Measurements from ENCODE around the gene NID1. TPM values are rescaled to one million over a fixed set of nuclear protein-coding genes. Genes with fewer than 3 reads are reported as not detected.

Gene NID1
- total RNA-seq, 2 donors from 2014 or later, result 28.5 to 58.0 TPM

DNA sequence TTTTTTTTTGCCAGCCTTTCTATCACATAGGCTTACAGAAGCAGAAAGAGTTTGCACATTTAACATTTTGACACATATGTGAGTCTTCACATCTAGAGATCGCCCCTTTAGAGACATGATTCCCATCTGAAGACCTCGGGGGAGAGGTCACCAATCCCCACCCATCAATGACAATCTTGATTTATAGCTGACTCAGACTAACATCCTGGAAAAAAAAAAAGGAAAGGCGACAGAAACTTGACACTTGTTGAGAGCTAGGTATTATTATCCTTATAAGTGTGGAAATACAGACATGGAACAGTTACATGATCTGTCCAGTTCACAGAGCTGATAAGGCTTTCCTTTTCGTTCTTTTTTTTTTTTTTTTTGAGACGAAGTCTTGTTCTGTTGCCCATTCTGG lies 28.0 kb upstream of the NID1 start:
- Histone ChIP-seq H3K9me3 (no peaks in the 10 kb centered on the region), H3K27ac (no peak overlapping the region), H3K36me3 (replicated peaks in 1 of 2; ENCODE audit: insufficient read depth in 1 of 2, low read depth in 2 of 2) (no peaks in the 10 kb centered on the region), H3K4me1 (no peaks in the 10 kb centered on the region), H3K4me3 (no peak overlapping the region), H3K27me3 (no peaks in the 10 kb centered on the region)
- no peak for ATAC-seq
- WGBS, 2 donors, result 37 to 48% methylated on average over 5 of the region's 5 CpGs
- TF ChIP-seq POLR2A (IDR thresholded peaks at IDR 0.05), result no peak
- TF ChIP-seq, protein P1, sequence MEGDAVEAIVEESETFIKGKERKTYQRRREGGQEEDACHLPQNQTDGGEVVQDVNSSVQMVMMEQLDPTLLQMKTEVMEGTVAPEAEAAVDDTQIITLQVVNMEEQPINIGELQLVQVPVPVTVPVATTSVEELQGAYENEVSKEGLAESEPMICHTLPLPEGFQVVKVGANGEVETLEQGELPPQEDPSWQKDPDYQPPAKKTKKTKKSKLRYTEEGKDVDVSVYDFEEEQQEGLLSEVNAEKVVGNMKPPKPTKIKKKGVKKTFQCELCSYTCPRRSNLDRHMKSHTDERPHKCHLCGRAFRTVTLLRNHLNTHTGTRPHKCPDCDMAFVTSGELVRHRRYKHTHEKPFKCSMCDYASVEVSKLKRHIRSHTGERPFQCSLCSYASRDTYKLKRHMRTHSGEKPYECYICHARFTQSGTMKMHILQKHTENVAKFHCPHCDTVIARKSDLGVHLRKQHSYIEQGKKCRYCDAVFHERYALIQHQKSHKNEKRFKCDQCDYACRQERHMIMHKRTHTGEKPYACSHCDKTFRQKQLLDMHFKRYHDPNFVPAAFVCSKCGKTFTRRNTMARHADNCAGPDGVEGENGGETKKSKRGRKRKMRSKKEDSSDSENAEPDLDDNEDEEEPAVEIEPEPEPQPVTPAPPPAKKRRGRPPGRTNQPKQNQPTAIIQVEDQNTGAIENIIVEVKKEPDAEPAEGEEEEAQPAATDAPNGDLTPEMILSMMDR (IDR thresholded peaks at IDR 0.05), result no peak
- intact Hi-C loops (cut with DNase I), result no loop called here
- no peak for DNase-seq

- Histone ChIP-seq H3K27me3 (no peaks in the 10 kb centered on the region), H3K36me3 (replicated peaks in 1 of 2; ENCODE audit: insufficient read depth in 1 of 2, low read depth in 2 of 2) (no peaks in the 10 kb centered on the region), H3K27ac (no peak overlapping the region), H3K4me1 (no peaks in the 10 kb centered on the region), H3K4me3 (no peak overlapping the region), H3K9me3 (no peaks in the 10 kb centered on the region)
- intact Hi-C loops (cut with DNase I), result no loop called here
- WGBS, 2 donors, result 63 to 81% methylated on average over 5 of the region's 5 CpGs
- no peak for DNase-seq
- no peak for ATAC-seq
- TF ChIP-seq POLR2A (IDR thresholded peaks at IDR 0.05), result no peak
- TF ChIP-seq, protein P1 (IDR thresholded peaks at IDR 0.05), result no peak
Observed at GRCh38 chr1:236091933-236092318, 27.0 kb upstream of the NID1 start.

DNA sequence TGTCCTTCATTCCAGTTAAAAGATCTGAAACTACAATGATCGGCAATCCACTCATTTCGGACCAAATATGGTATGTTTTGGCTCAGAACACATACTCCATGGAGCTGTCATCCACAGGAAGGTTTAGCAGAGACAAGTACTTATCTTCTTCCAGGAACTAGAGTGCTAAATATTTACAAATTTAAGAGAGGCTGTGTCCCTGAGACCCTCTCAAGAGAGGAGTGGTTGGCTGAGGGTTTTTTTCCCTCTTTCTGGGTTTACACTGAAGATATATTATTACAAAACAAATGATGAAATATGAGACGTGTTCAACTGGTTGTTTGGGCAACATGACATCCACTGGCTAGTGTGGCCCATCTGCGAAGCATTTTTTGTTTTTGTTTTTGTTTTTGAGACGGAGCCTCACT lies 25.9 kb upstream of the NID1 start:
- intact Hi-C loops (cut with DNase I), result no loop called here

DNA sequence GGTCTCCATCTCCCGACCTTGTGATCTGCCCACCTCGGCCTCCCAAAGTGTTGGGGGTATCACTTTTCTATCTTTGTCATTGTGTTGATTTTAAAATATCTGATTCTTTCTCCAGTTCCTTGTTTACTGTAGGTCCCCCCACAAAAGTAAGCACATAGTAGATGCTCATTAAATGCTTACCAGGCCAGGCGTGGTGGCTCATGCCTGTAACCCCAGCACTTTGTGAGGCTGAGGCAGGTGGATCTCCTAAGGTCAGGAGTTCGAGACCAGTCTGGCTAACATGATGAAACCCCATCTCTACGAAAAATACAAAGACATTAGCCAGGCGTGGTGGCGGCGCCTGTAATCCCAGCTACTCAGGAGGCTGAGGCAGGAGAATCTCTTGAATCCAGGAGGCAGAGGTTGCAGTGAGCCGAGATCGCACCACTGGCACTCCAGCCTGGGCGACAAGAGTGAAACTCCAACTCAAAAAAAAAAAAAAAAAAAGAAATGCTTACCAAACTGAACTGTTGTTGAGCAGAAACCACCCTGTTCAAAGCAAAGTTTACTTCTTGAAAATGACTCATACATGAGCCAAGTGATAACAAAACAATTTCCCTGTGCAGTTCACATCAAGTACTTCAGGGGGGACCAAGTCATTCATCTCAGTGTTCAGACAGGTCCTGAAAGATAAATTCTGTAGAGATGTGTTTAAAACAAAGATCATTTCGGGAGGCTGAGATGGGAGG lies 24.3 kb upstream of the NID1 start:
- ATAC-seq (no peak), DNase-seq (no peak)
- TF ChIP-seq, protein P1 (IDR thresholded peaks at IDR 0.05), result no peak
- TF ChIP-seq POLR2A (IDR thresholded peaks at IDR 0.05), result no peak
- Histone ChIP-seq H3K9me3 (no peaks in the 10 kb centered on the region), H3K36me3 (replicated peaks in 1 of 2; ENCODE audit: insufficient read depth in 1 of 2, low read depth in 2 of 2) (no peaks in the 10 kb centered on the region), H3K4me1 (no peaks in the 10 kb centered on the region), H3K27me3 (no peaks in the 10 kb centered on the region), H3K27ac (no peak overlapping the region), H3K4me3 (no peak overlapping the region)
- WGBS, 2 donors, result 70 to 80% methylated on average over 8 to 12 of the region's 12 CpGs
- intact Hi-C loops (cut with DNase I), result no loop called here

More for the DNA sequence above, 25.9 kb upstream of the NID1 start:
- Histone ChIP-seq H3K36me3 (replicated peaks in 1 of 2; ENCODE audit: insufficient read depth in 1 of 2, low read depth in 2 of 2) (no peaks in the 10 kb centered on the region), H3K9me3 (no peaks in the 10 kb centered on the region), H3K27me3 (no peaks in the 10 kb centered on the region), H3K4me3 (no peak overlapping the region), H3K27ac (no peak overlapping the region), H3K4me1 (no peaks in the 10 kb centered on the region)
- DNase-seq (no peak), ATAC-seq (no peak)
- 56 to 60% methylated on average over 5 of the region's 5 CpGs for WGBS, 2 donors
- no peak for TF ChIP-seq POLR2A (IDR thresholded peaks at IDR 0.05)
- TF ChIP-seq, protein P1 (IDR thresholded peaks at IDR 0.05), result no peak

- H3K4me1 ChIP-seq, result no peaks in the 10 kb centered on the region
- no peak for DNase-seq
- H3K4me3 ChIP-seq, result no peak overlapping the region
- ATAC-seq, result no peak
- intact Hi-C loops (cut with DNase I), result no loop called here
- H3K36me3 ChIP-seq (replicated peaks in 1 of 2; ENCODE audit: insufficient read depth in 1 of 2, low read depth in 2 of 2), result no peaks in the 10 kb centered on the region
- no peak overlapping the region for H3K27ac ChIP-seq
- no peaks in the 10 kb centered on the region for H3K9me3 ChIP-seq
- WGBS, 2 donors, result 56 to 66% methylated on average over 7 of the region's 7 CpGs
- H3K27me3 ChIP-seq, result no peaks in the 10 kb centered on the region
- TF ChIP-seq POLR2A (IDR thresholded peaks at IDR 0.05), result no peak
- TF ChIP-seq, protein P1 (IDR thresholded peaks at IDR 0.05), result no peak
Observed at GRCh38 chr1:236086537-236086936, 21.6 kb upstream of the NID1 start.
